Measurements from ENCODE around the gene PEX5L.

DNA sequence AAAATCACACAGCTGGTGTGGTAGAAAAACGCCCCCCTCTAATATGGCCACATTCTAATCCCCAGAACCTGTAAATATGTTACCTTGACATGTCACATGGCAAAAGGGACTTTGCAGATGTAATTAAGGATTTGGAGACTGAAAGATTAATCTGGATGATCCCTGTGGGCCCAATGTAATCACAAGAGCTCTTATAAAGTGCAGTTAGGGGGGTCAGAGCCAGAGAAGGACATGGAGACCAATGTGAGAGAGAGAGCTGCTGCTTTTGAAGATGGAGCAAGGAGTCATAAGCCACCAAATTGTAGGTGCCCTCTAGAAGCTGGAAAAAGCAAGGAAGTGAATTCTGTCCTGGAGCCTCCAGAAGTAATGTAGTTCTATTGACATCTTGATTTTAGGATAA, 152.6 kb downstream of the PEX5L start:
- no peak for TF ChIP-seq CTCF (conservative IDR thresholded peaks at IDR 0.05)
- TF ChIP-seq EZH2 (IDR thresholded peaks at IDR 0.05; ENCODE audit: low read depth): no peak

All from PC-9 (cell line).